ENCODE data around the gene MGLL.
A peak's percentile ranks its signal among the peaks of the same experiment; 100 is the strongest.

Gene MGLL

DNA sequence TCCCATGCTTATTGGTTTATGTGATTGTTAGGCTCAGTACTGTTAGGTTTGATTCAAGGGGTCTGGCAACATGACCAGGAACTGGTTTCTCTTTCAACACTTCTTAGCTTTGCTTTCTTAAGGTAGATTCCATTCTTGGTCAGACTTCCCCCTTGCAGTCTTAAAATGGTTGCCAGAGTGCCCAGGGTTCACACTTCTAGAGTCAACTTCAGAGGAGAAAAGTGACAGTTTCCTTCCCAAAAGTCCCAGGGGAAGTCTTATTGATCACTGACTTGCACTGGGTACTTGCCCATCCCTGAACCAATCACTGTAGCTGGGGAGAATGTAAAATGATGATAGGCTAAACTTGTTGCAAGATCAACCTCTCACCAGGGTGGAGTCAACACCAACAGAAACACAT, 14.1 kb downstream of the MGLL start:
- DNase-seq, result no peak

GRCh38 chr3:127805026-127805753, 17.1 kb downstream of the MGLL start:
- DNase-seq, result no peak

DNA sequence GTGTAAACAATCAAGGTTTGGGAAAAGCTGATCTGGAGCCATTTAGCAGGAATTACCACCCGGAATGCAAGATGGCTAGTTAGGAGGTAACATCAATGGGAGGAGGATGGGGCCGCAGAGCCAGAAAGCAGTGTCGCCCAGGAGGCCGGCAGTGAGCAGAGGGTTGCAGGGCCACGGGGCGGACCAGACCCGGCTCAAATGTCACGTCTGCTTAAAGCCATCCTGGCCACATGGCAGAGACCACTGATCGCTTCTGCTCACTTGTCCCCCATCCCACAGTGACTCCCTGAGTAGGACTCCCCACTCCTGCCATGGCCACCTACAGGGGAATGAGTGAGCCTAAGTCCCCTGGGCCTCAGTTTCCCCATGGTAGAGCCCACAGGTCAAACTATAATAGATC, 18.2 kb downstream of the MGLL start:
- DNase-seq, result no peak

GRCh38 chr3:127803619-127804018, 18.7 kb downstream of the MGLL start:
- no peak for DNase-seq

DNA sequence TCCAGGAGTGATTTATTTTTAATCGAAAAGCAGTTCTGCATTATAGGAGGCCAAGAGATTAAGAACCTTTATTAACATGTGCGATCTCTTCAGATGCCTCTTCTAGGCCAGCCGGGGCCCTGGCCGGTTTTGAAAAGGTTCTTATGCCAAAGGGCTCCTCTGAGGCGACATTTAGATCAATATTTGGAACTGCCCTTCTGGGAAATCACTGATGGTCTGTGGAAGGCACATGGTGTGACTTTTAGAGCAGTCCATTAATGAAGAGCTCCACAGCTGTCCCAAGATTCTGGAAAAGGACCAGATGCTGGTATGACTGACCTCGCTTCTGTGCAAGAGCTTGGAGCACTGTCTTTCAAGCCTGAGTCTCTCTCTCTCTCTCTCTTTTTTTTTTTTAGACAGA, 19.7 kb downstream of the MGLL start:
- DNase-seq, result no peak

- no peak for DNase-seq
Observed at GRCh38 chr3:127801731-127802313, 20.5 kb downstream of the MGLL start.

DNA sequence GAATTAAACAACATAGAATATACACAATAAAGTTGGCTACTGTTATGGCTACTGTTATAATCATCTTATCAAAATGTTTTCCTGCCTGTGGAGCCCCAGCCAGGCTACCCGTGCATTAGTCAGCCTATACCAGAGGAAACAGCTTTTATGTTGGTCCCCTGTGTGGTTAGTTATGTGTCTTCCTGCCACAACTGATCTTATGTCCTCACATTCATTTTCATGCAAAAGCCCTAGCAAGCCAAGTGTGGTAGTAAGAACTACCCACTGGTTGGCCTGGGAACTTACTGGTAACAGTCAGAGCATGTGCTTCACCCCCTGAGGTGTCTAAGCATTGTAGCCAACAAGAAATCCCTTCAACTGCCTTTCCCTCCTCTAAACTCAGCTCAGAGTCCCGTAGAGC, 21.8 kb downstream of the MGLL start:
- no peak for DNase-seq

GRCh38 chr3:127799476-127800222, 22.7 kb downstream of the MGLL start:
- no peak for DNase-seq

GRCh38 chr3:127798716-127799115, 23.6 kb downstream of the MGLL start:
- no peak for DNase-seq

DNA sequence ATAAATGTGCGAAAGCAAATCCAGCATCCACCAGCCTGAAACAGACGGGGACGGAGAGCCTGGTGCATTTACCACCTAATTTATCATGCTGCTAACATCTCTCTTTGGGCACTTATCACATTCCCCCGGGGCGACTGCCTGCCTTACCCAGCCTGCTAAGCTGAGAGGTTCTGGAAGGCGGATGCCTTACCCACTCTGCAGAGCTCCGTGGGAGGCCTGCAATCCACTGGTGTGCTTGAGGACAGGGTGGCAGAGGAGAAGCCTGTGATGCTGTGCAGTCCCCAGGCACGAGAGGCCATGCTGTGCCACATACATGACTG, 25.5 kb downstream of the MGLL start:
- no peak for DNase-seq

DNA sequence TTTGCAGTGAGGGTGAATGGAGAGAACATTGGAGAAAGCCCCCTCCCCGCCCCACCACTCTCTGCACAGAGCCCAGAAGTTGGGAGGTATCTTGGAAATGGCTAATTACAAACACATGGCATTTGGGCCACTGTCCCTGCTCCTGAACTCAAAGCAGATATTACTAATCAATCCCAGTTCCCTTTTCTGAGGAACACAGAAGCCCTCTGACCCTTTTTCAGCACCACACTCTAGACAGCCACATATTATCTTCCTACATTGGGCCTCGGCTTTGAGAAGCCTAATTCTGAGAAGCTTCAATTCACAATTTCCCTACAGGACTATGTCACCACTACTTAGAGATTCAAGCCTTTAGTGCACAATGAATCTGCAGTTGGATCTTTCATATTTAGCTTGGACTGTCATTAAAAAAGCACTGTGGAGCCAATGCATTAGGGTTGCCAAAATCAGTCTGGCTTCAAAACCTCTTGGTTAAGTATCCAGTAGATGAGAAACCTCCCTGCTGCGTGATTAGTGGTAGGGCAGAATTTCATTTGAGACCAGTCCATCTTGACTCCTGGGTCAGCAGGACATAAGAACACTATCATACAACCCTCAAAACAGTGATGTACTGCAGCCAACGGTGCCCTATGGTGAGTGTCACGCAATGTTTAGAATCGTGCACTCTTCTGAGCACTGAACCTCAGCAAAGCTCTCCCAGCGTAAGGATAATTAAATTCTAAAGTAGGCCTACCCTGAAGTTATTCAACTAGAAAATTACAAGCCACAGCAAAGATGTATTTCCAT, 26.1 kb downstream of the MGLL start:
- DNase-seq, result peak in 1 of 2 experiments; percentile 10

DNA sequence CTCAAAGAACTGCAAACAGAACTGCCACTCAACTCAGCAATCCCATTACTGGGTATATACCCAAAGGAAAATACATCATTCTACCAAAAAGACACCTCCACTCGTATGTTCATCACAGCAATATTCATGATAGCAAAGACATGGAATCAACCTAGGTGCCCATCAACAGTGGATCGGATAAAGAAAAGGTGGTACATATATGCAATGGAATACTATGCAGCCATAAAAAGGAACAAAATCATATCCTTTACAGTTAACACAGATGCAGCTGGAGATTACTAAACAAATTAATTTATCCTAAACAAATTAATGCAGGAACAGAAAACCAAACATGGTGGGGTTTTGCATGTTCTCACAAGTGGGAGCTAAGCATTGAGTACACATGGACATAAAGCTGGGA, 27.3 kb downstream of the MGLL start:
- no peak for DNase-seq

DNA sequence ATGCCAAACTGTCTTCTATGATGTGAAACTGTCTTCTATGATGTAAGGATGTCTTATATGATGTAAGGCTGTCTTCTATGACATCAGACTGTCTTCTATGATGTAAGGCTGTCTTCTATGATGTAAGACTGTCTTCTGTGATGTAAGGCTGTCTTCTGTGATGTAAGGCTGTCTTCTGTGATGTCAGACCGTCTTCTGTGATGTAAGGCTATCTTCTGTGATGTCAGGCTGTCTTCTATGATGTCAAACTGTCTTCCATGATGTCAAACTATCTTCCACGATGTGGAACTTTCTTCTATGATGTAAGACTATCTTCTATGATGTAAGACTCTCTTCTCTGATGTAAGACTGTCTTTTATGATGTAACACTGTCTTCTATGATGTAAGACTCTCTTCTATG, 27.9 kb downstream of the MGLL start:
- DNase-seq, result no peak

GRCh38 chr3:127792541-127793292, 29.6 kb downstream of the MGLL start:
- no peak for DNase-seq

DNA sequence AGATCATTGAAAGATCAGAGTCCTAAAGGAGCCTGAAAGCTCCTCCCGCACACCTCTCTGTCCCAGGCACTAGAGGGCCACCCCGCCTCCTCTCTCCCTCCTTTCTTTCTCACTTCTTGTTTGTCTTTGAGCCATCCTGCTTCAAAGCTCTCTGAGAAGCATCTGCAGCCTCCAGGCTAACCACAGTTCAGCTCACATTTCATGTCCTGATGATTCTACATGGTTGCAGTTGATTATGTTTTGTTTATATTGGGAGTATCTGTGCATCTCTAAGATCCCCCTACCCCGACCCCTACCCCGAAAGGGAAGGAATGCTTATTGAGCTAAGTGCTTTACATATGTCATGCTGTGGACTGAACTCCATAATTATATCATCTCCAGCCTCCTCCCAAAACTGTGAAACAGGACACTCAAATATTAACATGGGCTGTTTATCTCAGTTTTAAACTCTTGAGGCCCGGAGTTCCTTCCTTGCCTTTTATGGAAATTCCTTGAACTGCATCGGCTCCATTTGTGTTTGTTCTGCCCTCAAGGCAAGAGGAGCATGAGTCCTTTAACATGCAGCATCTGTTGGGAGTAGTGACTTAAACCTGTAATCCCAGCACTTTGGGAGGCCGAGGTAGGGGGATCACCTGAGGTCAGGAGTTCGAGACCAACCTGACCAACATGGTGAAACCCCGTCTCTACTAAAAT, 30.9 kb downstream of the MGLL start:
- DNase-seq, result no peak

- DNase-seq, result no peak
Observed at GRCh38 chr3:127790882-127791183, 31.5 kb downstream of the MGLL start.

GRCh38 chr3:127789990-127790881, 32.1 kb downstream of the MGLL start:
- no peak for DNase-seq

- no peak for DNase-seq
Observed at GRCh38 chr3:127789051-127789450, 33.3 kb downstream of the MGLL start.

GRCh38 chr3:127788451-127788909, 33.8 kb downstream of the MGLL start:
- DNase-seq, result no peak

- no peak for DNase-seq
Observed at GRCh38 chr3:127787571-127788365, 34.5 kb downstream of the MGLL start.

Data from cerebellar nuclear complex (tissue), 1 donor.